Aorta (tissue), 5 donors: ENCODE results near the gene SSR2. TPM values are rescaled to one million over a fixed set of nuclear protein-coding genes. Genes with fewer than 3 reads are reported as not detected.

Source experiments
- ATAC-seq: fragments of 200-7000 bp; cut with Tn5 transposase; one replicate; pipeline ENCODE4 v1.9.1; 2022; ENCODE audit warnings: moderate library complexity; ENCODE audit not compliant: low FRiP score
- DNase-seq, 2 donors: peaks; one replicate each; pipeline ENCODE4 v3.0.0-alpha.2; 2020
- H3K27ac ChIP-seq, 2 donors: one replicate each; pipeline ENCODE4 v1.5.1; 2013; ENCODE audit warnings: low read length in 2 of 2, mild to moderate bottlenecking in 2 of 2, moderate library complexity in 2 of 2, control low read depth in 1 of 2, inconsistent platforms in 1 of 2, low read depth in 1 of 2
- H3K27me3 ChIP-seq, 2 donors: one replicate each; pipeline ENCODE4 v1.6.1; 2013; ENCODE audit warnings: control low read depth in 1 of 2, low read length in 1 of 2, mild to moderate bottlenecking in 1 of 2, moderate library complexity in 1 of 2; ENCODE audit not compliant: insufficient read depth in 2 of 2, control insufficient read depth in 1 of 2
- H3K36me3 ChIP-seq, 2 donors: one replicate each; pipeline ENCODE4 v1.6.1; 2013; ENCODE audit warnings: control low read depth in 1 of 2, low read length in 1 of 2, mild to moderate bottlenecking in 1 of 2; ENCODE audit not compliant: insufficient read depth in 2 of 2, control insufficient read depth in 1 of 2
- H3K4me1 ChIP-seq, 2 donors: one replicate each; pipeline ENCODE4 v1.6.1; 2013; ENCODE audit warnings: low read length in 2 of 2, control low read depth in 1 of 2, mild to moderate bottlenecking in 1 of 2, moderate library complexity in 1 of 2; ENCODE audit not compliant: insufficient read depth in 2 of 2, control insufficient read depth in 1 of 2
- H3K4me3 ChIP-seq, 2 donors: one replicate each; pipeline ENCODE4 v1.5.1; 2013; ENCODE audit warnings: low read length in 2 of 2, control low read depth in 1 of 2, mild to moderate bottlenecking in 1 of 2
- H3K9me3 ChIP-seq: one replicate; pipeline ENCODE4 v1.6.1; 2013; ENCODE audit warnings: mild to moderate bottlenecking, low read length; ENCODE audit not compliant: control insufficient read depth
- WGBS, 2 donors: extraction: QIAGEN DNeasy Blood & Tissue Kit; methylation state at CpG; one replicate each; pipeline ENCODE4 v1.1.7; 2013; 5-methylcytosine and 5-hydroxymethylcytosine counted together
- intact Hi-C, 2 donors: fragments of 100-400 bp; cut with DNase I; formaldehyde crosslinking; loops; one replicate each; pipeline versions ENCODE4 v1.14.2 to v1.15.0; 2022
- polyA plus RNA-seq, 2 donors: library from polyadenylated mRNA; stranded (reverse); fragments of 200-250 nt; gene quantifications; one replicate each; pipeline ENCODE4 v1.2.3, GENCODE V29; 2013
- total RNA-seq, 2 donors: library from RNA; stranded (reverse); fragmentation: NEBNext Ultra II Directional; extraction: Animal tissue kit (Norgen Biotek cat#: 25700); gene quantifications; one replicate each; pipeline ENCODE4 v1.2.1, GENCODE V29; 2021
- donor health status: healthy with polysubstance abuse.
- donor health status: Bipolar disorder and iron deficiency.
- donor health status: DM: no; HTN: no; CAD: no.
- donor health status: DM: no; HTN: no; CAD: no.
- donor health status: DM: yes; HTN: yes; CAD: no.

SSR2 gene
- total and polyA plus RNA-seq, 4 donors, result 151 to 245 (median 192) TPM

DNA sequence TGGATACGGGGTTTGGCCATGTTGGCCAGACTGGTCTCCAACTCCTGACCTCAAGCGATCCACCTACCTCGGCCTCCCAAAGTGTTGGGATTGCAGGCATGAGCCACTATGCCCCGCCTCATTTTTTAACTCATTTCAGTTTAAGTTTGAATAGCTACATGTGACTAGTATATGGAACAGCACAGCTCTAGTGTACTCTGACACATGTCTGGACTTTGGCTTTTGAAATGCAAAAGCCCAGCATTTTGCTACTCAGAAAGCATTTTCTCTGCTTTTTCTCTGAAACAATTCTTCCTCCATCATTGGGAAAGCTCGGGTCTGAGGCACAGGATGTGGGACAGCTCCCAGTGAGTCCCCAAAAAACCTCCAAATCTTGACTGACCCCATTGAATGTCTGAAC, 4.0 kb upstream of the SSR2 start:
- intact Hi-C loops, result no loop called here
- Histone ChIP-seq H3K4me3 (no peak overlapping the region), H3K27me3 (no peaks in the 10 kb centered on the region), H3K27ac (no peak overlapping the region), H3K9me3 (no peaks in the 10 kb centered on the region), H3K36me3 (no peaks in the 10 kb centered on the region), H3K4me1 (no peaks in the 10 kb centered on the region)
- no peak for ATAC-seq
- 76 to 84% methylated on average over 5 of the region's 5 CpGs for WGBS, 2 donors
- DNase-seq, result no peak

DNA sequence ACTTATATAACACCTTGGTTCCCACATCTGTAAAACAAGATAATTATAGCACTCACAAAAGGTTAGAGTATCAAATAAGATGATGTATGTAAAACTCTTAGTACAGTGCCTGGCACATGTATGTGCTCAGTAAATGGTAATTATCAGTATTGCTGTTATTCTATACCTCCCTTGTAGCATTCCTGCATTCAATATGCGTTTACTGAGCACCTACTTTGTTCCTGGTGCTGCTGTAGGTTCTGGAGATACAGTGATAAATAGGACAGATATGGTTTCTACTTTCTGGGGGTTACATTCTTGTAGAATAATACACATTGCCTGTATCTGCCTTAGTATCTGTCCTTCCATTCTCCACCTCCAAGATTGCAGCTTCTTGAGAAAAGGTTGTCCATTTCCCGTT, 1.2 kb upstream of the SSR2 start:
- DNase-seq (no peak), ATAC-seq (no peak)
- WGBS, 2 donors, result 67 to 80% methylated on average over 2 of the region's 2 CpGs
- Histone ChIP-seq H3K4me1 (no peaks in the 10 kb centered on the region), H3K27ac (no peak overlapping the region), H3K36me3 (peaks cover under 1 to 3% of the 10 kb centered on the region in 2 donors), H3K27me3 (no peaks in the 10 kb centered on the region), H3K4me3 (no peak overlapping the region), H3K9me3 (no peaks in the 10 kb centered on the region)
- intact Hi-C loops, result no loop called here

- 2% methylated on average over 4 of the region's 4 CpGs for WGBS, 2 donors
- Histone ChIP-seq H3K4me1 (no peaks in the 10 kb centered on the region), H3K27me3 (no peaks in the 10 kb centered on the region), H3K9me3 (no peaks in the 10 kb centered on the region), H3K4me3 (peak overlapping the region in 1 of 2 donors; percentile 81), H3K36me3 (peaks cover 1 to 3% of the 10 kb centered on the region in 2 donors), H3K27ac (no peak overlapping the region)
- ATAC-seq, result no peak
- no peak for DNase-seq
- intact Hi-C loops, result no loop called here
Observed at GRCh38 chr1:156021093-156021428, 310 bp upstream of the SSR2 start.

GRCh38 chr1:156019946-156020292, 832 bp downstream of the SSR2 start:
- 33 to 36% methylated on average over 8 of the region's 8 CpGs for WGBS, 2 donors
- intact Hi-C loops, result no loop called here
- DNase-seq, result no peak
- no peak for ATAC-seq
- no peaks in the 10 kb centered on the region for H3K27me3 ChIP-seq
- H3K36me3 ChIP-seq, result peaks cover 1 to 3% of the 10 kb centered on the region in 2 donors
- peak overlapping the region; percentile 81 to 82 for H3K4me3 ChIP-seq
- no peaks in the 10 kb centered on the region for H3K4me1 ChIP-seq
- H3K27ac ChIP-seq, result no peak overlapping the region
- H3K9me3 ChIP-seq, result no peaks in the 10 kb centered on the region

DNA sequence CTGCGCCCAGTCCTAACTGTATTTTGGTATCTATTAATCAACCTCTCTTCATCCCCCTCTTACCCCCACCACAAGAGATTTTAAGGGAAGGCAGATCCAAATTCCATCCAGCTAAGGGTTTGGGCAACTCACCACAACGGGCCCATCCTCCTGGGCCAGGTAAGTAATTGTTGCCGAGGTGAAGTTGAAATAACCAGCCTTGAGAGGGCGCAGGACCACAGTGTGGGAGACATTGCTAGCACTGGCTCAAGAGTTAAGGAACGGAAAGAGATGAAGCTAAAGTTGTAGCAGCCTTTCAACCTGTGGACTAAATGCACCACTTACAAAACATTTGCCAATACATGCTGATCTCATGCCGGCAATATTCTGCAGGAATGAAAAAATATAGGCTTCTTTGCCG, 5.9 kb downstream of the SSR2 start:
- H3K36me3 ChIP-seq, result peaks cover 9 to 10% of the 10 kb centered on the region in 2 donors
- intact Hi-C loops, result no loop called here
- 91 to 94% methylated on average over 7 of the region's 7 CpGs for WGBS, 2 donors
- no peak for DNase-seq
- no peaks in the 10 kb centered on the region for H3K4me1 ChIP-seq
- H3K4me3 ChIP-seq, result no peak overlapping the region
- ATAC-seq, result no peak
- no peak overlapping the region for H3K27ac ChIP-seq
- H3K27me3 ChIP-seq, result no peaks in the 10 kb centered on the region
- no peaks in the 10 kb centered on the region for H3K9me3 ChIP-seq

- Histone ChIP-seq H3K27me3 (no peaks in the 10 kb centered on the region), H3K4me3 (no peak overlapping the region), H3K4me1 (no peaks in the 10 kb centered on the region), H3K9me3 (no peaks in the 10 kb centered on the region), H3K36me3 (peaks cover 9 to 14% of the 10 kb centered on the region in 2 donors), H3K27ac (no peak overlapping the region)
- WGBS, 2 donors, result 90 to 94% methylated on average over 4 of the region's 4 CpGs
- DNase-seq (no peak), ATAC-seq (no peak)
- intact Hi-C loops, result no loop called here
Observed at GRCh38 chr1:156012051-156012817, 8.5 kb downstream of the SSR2 start.

DNA sequence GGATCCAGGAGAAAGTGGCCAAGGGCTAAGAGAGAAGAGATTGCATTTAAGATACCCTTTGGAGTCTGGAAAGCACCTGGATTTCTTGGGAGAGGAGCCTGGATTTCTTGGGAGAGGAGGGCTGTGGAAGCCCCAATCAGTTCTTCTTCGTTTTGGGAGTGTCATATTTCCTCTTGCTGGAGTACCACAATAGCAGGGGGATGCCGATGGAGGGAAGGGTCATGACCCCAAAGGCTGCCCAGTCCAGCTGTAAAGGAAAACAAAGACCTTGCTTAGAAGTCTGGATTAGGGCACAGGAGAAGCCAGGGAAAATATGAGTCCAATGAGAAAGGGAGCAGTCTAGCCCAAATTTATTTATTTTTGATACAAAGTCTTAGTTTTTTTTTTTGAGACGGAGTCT, 11.3 kb downstream of the SSR2 start:
- intact Hi-C loops, result no loop called here
- peaks cover 9 to 12% of the 10 kb centered on the region in 2 donors for H3K36me3 ChIP-seq

GRCh38 chr1:156006666-156007376, 13.9 kb downstream of the SSR2 start:
- no peaks in the 10 kb centered on the region for H3K4me1 ChIP-seq
- ATAC-seq (no peak), DNase-seq (peak in 1 of 2 donors; percentile 41)
- WGBS, 2 donors, result 46 to 50% methylated on average over 7 of the region's 7 CpGs
- no peak overlapping the region for H3K4me3 ChIP-seq
- no peaks in the 10 kb centered on the region for H3K9me3 ChIP-seq
- H3K27ac ChIP-seq, result no peak overlapping the region
- intact Hi-C loops, result no loop called here
- peaks cover 6 to 7% of the 10 kb centered on the region in 2 donors for H3K36me3 ChIP-seq
- H3K27me3 ChIP-seq, result no peaks in the 10 kb centered on the region

More for the DNA sequence above, 11.3 kb downstream of the SSR2 start:
- Histone ChIP-seq H3K27ac (no peak overlapping the region), H3K4me1 (no peaks in the 10 kb centered on the region), H3K27me3 (no peaks in the 10 kb centered on the region), H3K4me3 (no peak overlapping the region), H3K9me3 (no peaks in the 10 kb centered on the region)
- no peak for ATAC-seq
- 42 to 45% methylated on average over 3 of the region's 3 CpGs for WGBS, 2 donors
- DNase-seq, result peak in 1 of 2 donors; percentile 19
